Measurements from ENCODE around the gene ZBTB7C.

ZBTB7C gene

DNA sequence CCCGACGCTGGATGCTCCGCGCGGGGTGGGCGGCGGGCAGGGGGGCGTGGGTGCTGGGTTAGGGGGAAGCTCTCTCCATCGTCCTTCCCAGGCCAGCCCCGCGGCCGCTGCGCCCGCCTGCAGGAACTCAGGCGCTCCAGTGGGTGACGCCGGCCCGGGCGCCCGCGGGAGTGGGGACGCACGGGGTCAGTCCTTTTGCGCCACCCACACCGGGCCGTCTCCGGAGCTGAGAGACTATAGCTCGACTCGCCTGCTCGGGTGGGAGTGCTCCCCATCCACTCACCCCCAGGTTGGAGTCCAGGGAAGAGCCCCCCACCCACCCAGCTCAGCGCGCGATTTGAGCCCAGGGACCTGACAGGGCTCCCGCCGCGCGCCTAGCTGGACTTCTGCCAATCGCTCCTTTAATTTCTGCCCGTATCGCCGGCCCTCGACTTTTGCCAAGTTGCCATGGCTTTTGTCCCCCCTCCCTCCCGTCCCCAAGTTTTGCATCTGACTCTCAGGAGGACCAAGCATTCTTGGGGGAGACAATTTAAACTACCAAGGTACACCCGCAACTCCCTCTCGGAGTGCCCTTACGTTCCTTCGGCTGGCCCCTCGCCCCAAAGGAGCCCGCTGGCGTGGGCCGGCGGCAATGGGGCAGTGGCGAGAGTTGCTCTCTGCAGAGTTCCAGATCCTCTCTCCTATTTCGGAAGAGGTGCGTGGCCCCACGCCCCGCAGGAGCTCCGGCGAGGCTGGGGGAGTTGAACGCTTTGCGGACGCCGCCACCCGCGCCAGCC, 272.9 kb downstream of the ZBTB7C start:
- H3K4me3 ChIP-seq (ENCODE audit: low read depth, low read length), result no peak overlapping the region

DNA sequence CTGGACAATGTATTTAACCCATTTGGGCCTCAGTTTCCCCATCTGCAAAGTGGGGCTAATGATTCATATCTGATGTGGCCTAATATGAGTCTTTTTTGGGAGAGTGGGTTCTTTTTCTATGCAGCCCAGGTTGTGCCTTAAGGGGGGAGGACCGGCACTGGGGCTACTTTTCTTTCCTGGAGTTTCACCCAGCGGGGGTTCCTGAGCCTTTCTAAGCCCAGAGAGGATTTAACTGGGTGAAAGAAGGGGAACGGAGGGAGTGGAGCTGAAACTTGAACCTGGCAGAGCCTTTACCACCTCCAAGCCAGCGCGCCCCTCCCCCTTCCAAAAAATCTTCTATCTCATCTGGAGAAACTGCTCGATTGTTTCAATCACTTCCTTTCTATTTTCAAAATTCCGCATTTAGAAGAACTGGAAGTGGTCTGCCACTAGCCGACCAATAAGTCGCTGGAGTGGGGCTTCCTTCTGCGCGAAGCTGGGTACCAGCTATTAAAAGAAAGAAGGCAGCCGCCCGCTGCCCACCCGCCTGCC, 273.7 kb downstream of the ZBTB7C start:
- no peak overlapping the region for H3K4me3 ChIP-seq (ENCODE audit: low read depth, low read length)
- no peak for DNase-seq (ENCODE audit: low read depth)
- TF ChIP-seq, protein P1, sequence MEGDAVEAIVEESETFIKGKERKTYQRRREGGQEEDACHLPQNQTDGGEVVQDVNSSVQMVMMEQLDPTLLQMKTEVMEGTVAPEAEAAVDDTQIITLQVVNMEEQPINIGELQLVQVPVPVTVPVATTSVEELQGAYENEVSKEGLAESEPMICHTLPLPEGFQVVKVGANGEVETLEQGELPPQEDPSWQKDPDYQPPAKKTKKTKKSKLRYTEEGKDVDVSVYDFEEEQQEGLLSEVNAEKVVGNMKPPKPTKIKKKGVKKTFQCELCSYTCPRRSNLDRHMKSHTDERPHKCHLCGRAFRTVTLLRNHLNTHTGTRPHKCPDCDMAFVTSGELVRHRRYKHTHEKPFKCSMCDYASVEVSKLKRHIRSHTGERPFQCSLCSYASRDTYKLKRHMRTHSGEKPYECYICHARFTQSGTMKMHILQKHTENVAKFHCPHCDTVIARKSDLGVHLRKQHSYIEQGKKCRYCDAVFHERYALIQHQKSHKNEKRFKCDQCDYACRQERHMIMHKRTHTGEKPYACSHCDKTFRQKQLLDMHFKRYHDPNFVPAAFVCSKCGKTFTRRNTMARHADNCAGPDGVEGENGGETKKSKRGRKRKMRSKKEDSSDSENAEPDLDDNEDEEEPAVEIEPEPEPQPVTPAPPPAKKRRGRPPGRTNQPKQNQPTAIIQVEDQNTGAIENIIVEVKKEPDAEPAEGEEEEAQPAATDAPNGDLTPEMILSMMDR (IDR thresholded peaks at IDR 0.05; ENCODE audit: control insufficient read depth, extremely low read depth, insufficient read depth), result no peak

More for the DNA sequence above, 272.9 kb downstream of the ZBTB7C start:
- no peak for DNase-seq (ENCODE audit: low read depth)
- TF ChIP-seq, protein P1 (IDR thresholded peaks at IDR 0.05; ENCODE audit: control insufficient read depth, extremely low read depth, insufficient read depth), result no peak

DNA sequence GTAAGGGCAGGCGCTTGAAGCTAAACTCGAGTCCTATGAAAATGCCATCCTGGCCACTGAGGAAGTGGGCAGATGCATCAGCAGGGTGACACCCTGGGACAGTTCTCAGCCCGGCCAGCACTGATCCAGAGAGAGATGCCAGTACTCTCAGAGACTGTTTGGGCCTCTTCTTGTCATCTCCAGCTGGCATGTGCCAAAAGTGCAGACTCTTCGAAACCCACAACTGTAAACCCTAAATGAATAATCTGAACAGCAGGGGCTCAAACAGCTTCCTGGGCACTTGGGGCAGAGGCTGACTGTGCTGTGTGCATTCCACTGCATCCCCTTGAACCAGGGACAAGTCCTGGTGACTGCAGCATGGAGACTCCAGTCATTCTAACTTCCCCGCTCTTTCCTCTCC, 274.6 kb downstream of the ZBTB7C start:
- TF ChIP-seq, protein P1 (IDR thresholded peaks at IDR 0.05; ENCODE audit: control insufficient read depth, extremely low read depth, insufficient read depth), result no peak
- H3K4me3 ChIP-seq (ENCODE audit: low read depth, low read length), result no peak overlapping the region
- DNase-seq (ENCODE audit: low read depth), result no peak

DNA sequence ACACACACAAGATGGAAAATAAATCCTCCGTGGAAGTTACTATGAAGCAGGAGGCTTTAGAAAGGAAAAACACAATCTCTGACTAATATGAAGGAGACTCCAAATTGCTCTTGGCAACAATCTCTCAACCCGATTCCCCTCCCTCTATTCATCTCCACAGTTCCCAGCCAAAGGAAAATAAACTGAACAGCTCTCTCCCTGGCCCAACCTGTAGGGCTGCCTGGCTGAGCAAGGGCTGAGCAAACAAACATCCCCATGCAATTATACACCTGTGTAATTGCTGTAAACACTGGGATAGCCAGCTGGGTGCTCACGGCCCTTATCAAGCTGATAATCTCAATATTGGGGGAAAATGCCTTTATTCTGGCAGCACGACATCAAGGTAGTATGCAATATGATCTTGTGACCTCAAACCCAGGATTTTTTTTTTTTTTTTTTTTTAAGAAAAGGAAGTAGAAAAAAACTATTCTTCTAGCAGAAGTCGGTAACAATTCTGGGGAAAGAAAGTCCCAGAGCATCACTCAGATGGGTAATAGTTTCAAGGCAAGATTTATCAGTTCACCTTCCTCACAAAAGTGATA, 275.4 kb downstream of the ZBTB7C start:
- peak; percentile 88 for DNase-seq (ENCODE audit: low read depth)
- H3K4me3 ChIP-seq (ENCODE audit: low read depth, low read length), result no peak overlapping the region
- TF ChIP-seq, protein P1 (IDR thresholded peaks at IDR 0.05; ENCODE audit: control insufficient read depth, extremely low read depth, insufficient read depth), result no peak

DNA sequence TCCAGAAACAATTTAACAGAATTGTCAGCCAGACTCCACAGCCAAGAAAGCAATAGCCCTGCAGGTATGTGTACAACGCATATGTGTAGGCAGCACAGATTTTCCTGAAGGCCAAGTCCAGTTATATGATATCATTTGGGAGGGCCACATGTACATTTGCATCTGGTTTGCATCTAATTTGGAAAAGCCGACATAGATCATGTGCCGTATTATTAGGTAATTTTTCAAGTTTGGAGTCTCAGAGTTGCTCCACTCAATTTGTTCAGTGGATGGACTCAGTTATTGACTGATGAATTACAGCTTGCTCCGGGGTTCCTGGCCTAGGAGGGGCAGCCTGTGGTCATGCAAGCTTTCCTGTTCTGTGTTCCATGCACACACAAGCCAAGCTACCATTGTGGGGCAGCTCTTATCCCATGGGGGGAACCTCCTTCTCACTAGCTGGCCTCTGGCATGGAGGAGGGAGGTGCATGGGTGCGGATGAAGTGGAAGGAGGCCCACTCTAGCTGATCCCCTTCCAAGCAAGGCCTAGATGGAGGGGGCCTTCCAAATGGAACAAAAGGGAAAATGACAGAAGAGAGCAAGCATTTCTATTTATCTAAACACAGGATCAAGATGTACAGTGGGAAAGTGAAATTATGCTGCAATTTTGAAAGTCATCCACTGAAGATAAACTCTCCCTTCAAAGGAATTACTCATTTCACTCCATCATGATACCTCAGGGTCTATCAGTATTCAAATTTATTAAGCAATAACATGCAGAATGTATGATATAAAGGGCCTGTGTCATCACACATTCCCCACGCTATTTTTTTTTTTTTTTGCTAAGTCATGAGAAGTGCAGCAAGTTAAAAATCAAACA, 276.2 kb downstream of the ZBTB7C start:
- TF ChIP-seq, protein P1 (IDR thresholded peaks at IDR 0.05; ENCODE audit: control insufficient read depth, extremely low read depth, insufficient read depth), result no peak
- DNase-seq (ENCODE audit: low read depth), result no peak
- H3K4me3 ChIP-seq (ENCODE audit: low read depth, low read length), result no peak overlapping the region

DNA sequence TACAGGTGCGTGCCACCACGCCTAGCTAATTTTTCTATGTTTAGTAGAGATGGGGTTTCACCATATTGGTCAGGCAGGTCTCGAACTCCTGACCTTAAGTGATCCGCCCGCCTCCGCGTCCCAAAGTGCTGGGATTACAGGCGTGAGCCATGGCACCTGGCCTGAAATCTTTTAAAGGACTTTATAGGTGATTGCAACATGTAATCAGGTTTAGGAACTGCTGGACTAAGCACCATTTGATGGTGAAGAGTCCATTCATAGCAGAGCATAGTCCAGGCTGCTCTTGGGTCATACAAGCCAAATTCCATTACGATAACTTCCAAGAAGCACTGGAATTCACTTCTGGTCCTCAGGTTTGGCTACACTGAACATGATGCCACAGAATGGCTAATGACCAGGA, 278.1 kb downstream of the ZBTB7C start:
- no peak overlapping the region for H3K4me3 ChIP-seq (ENCODE audit: low read depth, low read length)
- TF ChIP-seq, protein P1 (IDR thresholded peaks at IDR 0.05; ENCODE audit: control insufficient read depth, extremely low read depth, insufficient read depth), result no peak
- DNase-seq (ENCODE audit: low read depth), result no peak

All from LNCaP clone FGC (cell line).